ENCODE results near the gene DNAJC3.

GRCh38 chr13:95679722-95680121, 2.8 kb downstream of the DNAJC3 start:
- TF ChIP-seq CTCF (conservative IDR thresholded peaks at IDR 0.05; ENCODE audit: low read depth in 2 of 2) (no peak), JUNB (IDR thresholded peaks at IDR 0.05; ENCODE audit: unreplicated experiment) (no peak), POLR2AphosphoS5 (IDR thresholded peaks at IDR 0.05; ENCODE audit: low read depth) (no peak), EZH2 (IDR thresholded peaks at IDR 0.05; ENCODE audit: low read depth, unreplicated experiment) (no peak), REST (IDR thresholded peaks at IDR 0.05; ENCODE audit: unreplicated experiment) (no peak), EZH2phosphoT487 (IDR thresholded peaks at IDR 0.05; ENCODE audit: unreplicated experiment) (no peak), ZNF114 (CRISPR knock-in tag; IDR thresholded peaks at IDR 0.05) (no peak)

All from GM23338 (cell line).